Measurements from ENCODE around the gene GPR85.
A peak's percentile ranks its signal among the peaks of the same experiment; 100 is the strongest.

Gene GPR85

DNA sequence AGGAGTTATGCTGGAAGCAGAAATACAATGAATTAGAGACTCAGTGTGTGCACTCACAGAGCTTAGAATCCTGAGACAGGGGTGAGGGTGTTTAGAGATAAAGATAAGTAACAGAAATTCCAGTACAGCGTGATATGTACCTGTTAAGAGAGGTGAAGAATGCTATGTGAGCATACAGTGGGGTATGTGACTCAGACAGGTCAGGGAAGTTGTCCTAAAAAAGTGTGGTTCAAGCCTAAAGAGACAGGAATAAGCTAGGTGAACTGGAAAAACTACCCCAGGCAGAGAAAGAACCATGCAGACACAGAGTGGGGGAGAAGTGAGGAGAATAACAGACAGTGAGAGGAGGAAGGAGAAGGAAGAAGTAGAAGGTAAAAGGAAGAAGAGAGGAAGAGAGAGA, 23.1 kb upstream of the GPR85 start:
- Histone ChIP-seq H3K27ac (ENCODE audit: low read length) (no peak overlapping the region), H3K36me3 (ENCODE audit: control insufficient read depth, low read depth, low read length) (no peaks in the 10 kb centered on the region), H3K4me1 (ENCODE audit: control insufficient read depth, low read depth, low read length) (no peaks in the 10 kb centered on the region), H3K27me3 (ENCODE audit: control insufficient read depth, insufficient read depth, low read length) (no peaks in the 10 kb centered on the region), H3K4me3 (ENCODE audit: low read length) (no peak overlapping the region), H3K9ac (ENCODE audit: low read length) (no peak overlapping the region), H3K9me3 (ENCODE audit: control insufficient read depth, low read depth, low read length) (no peaks in the 10 kb centered on the region)

- no peak overlapping the region for H3K4me3 ChIP-seq (ENCODE audit: low read length)
- H3K27ac ChIP-seq (ENCODE audit: low read length), result no peak overlapping the region
- H3K36me3 ChIP-seq (ENCODE audit: control insufficient read depth, low read depth, low read length), result no peaks in the 10 kb centered on the region
- H3K27me3 ChIP-seq (ENCODE audit: control insufficient read depth, insufficient read depth, low read length), result no peaks in the 10 kb centered on the region
- H3K9me3 ChIP-seq (ENCODE audit: control insufficient read depth, low read depth, low read length), result no peaks in the 10 kb centered on the region
- H3K9ac ChIP-seq (ENCODE audit: low read length), result no peak overlapping the region
- H3K4me1 ChIP-seq (ENCODE audit: control insufficient read depth, low read depth, low read length), result no peaks in the 10 kb centered on the region
Observed at GRCh38 chr7:113100121-113100603, 13.5 kb upstream of the GPR85 start.

DNA sequence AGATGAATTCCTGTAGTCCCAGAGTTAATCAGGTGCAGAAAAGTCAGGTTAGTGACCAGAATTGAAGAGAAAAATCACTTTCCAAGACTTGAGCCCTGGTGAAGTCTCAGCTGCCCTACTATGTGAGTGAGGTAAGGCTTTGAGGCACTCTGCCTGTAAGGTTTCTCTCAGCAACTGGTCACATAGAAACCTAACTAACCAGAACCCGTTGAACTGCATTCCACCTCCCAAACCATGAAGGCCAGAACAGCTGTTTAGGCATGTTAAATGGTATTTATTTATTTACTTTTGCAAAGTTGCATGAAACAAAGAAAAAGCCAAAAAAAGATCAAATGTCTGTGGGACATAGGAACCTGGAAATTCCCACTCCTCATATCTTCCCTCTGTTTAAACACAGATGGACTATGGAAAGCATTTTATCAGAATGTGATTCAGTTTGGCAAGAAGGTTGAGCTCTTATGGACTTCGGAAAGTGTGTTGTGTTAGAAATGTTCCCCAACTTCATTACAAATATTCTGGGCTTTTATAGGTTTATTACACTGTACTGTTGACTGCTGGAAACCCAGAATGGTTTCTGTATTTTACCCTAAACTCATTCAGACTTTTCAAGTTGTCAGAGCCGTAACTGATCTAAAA, 12.8 kb upstream of the GPR85 start:
- Histone ChIP-seq H3K4me1 (ENCODE audit: control insufficient read depth, low read depth, low read length) (no peaks in the 10 kb centered on the region), H3K27ac (ENCODE audit: low read length) (no peak overlapping the region), H3K27me3 (ENCODE audit: control insufficient read depth, insufficient read depth, low read length) (no peaks in the 10 kb centered on the region), H3K4me3 (ENCODE audit: low read length) (no peak overlapping the region), H3K9ac (ENCODE audit: low read length) (no peak overlapping the region), H3K36me3 (ENCODE audit: control insufficient read depth, low read depth, low read length) (no peaks in the 10 kb centered on the region), H3K9me3 (ENCODE audit: control insufficient read depth, low read depth, low read length) (no peaks in the 10 kb centered on the region)

GRCh38 chr7:113094517-113095249, 8.1 kb upstream of the GPR85 start:
- no peak overlapping the region for H3K27ac ChIP-seq (ENCODE audit: low read length)
- no peak overlapping the region for H3K4me3 ChIP-seq (ENCODE audit: low read length)
- no peak overlapping the region for H3K9ac ChIP-seq (ENCODE audit: low read length)
- H3K9me3 ChIP-seq (ENCODE audit: control insufficient read depth, low read depth, low read length), result no peaks in the 10 kb centered on the region
- no peaks in the 10 kb centered on the region for H3K27me3 ChIP-seq (ENCODE audit: control insufficient read depth, insufficient read depth, low read length)
- no peaks in the 10 kb centered on the region for H3K4me1 ChIP-seq (ENCODE audit: control insufficient read depth, low read depth, low read length)
- H3K36me3 ChIP-seq (ENCODE audit: control insufficient read depth, low read depth, low read length), result no peaks in the 10 kb centered on the region

DNA sequence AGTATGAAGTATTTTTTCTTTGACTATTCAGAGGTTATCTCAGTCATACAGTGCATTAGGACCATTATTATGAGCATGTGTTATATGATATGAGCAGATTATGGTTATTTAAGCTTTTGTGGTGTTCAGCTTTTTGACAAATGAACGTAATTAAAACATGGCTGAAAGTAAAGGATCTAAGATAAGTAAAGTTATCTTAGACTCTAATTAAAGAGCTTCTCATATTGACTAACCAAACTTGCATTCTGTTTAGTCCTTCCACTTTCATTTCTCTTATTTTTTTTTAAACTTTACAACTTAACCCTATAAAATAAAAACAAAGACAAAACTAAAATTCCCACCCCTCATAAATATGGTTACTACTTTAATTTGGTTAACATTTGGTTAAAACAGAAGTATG, 6.9 kb upstream of the GPR85 start:
- no peaks in the 10 kb centered on the region for H3K9me3 ChIP-seq (ENCODE audit: control insufficient read depth, low read depth, low read length)
- no peaks in the 10 kb centered on the region for H3K27me3 ChIP-seq (ENCODE audit: control insufficient read depth, insufficient read depth, low read length)
- no peak overlapping the region for H3K9ac ChIP-seq (ENCODE audit: low read length)
- no peak overlapping the region for H3K4me3 ChIP-seq (ENCODE audit: low read length)
- H3K27ac ChIP-seq (ENCODE audit: low read length), result no peak overlapping the region
- no peaks in the 10 kb centered on the region for H3K36me3 ChIP-seq (ENCODE audit: control insufficient read depth, low read depth, low read length)
- H3K4me1 ChIP-seq (ENCODE audit: control insufficient read depth, low read depth, low read length), result no peaks in the 10 kb centered on the region

DNA sequence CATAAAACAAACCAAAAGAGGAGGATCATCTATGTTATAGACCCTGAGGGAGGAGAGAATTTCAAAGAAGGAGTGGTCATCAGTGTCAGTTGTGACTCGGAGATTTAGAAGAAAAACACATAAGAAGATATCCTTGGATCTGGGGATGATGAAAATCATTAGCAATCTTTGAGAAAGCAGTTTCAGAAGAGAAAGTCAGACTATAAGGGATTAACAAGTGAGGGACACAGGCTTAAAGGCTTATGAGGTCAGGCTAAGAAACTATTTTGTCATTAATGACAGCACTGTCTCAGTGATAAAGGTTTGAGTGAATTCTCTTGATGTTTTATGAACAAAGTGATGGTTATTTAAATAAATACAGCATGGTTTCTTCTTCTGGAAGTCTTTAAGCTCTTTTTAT, 6.1 kb upstream of the GPR85 start:
- H3K36me3 ChIP-seq (ENCODE audit: control insufficient read depth, low read depth, low read length), result no peaks in the 10 kb centered on the region
- H3K9ac ChIP-seq (ENCODE audit: low read length), result no peak overlapping the region
- no peak overlapping the region for H3K27ac ChIP-seq (ENCODE audit: low read length)
- no peaks in the 10 kb centered on the region for H3K9me3 ChIP-seq (ENCODE audit: control insufficient read depth, low read depth, low read length)
- H3K27me3 ChIP-seq (ENCODE audit: control insufficient read depth, insufficient read depth, low read length), result no peaks in the 10 kb centered on the region
- H3K4me3 ChIP-seq (ENCODE audit: low read length), result no peak overlapping the region
- peaks cover 4% of the 10 kb centered on the region for H3K4me1 ChIP-seq (ENCODE audit: control insufficient read depth, low read depth, low read length)

DNA sequence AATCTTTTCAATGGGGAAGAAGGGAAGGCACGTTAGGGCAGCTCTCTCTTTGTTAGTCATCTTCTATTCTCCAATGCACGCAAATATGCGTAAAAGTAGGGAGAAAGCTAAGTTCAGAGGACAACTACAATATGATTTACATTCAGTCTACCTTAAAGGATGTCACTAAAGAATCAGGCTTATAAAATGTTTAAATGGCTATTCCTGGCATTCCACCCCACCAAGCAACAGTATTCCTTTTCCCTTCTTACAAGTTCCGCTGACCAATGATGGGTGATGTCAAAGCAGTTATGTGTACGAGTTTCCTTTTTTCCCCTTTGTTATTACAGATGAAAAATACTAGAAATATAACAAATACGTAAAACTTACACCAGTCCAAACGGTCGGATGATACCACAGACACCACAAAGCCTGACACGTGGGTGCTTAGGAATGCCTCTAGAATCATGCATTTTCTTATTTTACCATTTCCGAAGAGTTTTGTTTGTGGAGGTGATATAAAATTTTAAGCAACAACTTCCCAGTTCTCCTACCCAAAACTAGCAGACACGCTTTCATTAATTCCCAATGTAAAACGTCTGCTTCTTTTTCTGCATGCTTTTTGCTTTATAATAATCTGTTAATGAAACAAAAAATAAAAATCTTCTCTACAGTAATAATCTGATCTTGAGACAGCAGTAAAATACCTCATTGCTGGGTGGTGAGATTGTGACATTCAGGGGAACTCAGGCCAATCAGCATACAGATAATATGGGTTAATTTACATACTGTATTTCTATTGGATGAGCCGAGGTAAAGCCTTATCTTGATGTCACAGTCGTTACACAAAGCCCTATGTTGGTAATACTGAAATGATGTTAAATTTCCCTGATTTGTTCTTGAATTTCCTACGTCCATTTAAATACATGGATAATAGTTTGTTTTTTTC, 708 bp upstream of the GPR85 start:
- H3K4me3 ChIP-seq (ENCODE audit: low read length), result peak overlapping the region; percentile 73
- H3K4me1 ChIP-seq (ENCODE audit: control insufficient read depth, low read depth, low read length), result peaks cover 19% of the 10 kb centered on the region
- no peak overlapping the region for H3K27ac ChIP-seq (ENCODE audit: low read length)
- no peak overlapping the region for H3K9ac ChIP-seq (ENCODE audit: low read length)
- H3K9me3 ChIP-seq (ENCODE audit: control insufficient read depth, low read depth, low read length), result no peaks in the 10 kb centered on the region
- no peaks in the 10 kb centered on the region for H3K36me3 ChIP-seq (ENCODE audit: control insufficient read depth, low read depth, low read length)
- H3K27me3 ChIP-seq (ENCODE audit: control insufficient read depth, insufficient read depth, low read length), result peaks cover 42% of the 10 kb centered on the region

- H3K4me1 ChIP-seq (ENCODE audit: control insufficient read depth, low read depth, low read length), result peaks cover 19% of the 10 kb centered on the region
- H3K9ac ChIP-seq (ENCODE audit: low read length), result no peak overlapping the region
- H3K4me3 ChIP-seq (ENCODE audit: low read length), result peak overlapping the region; percentile 46
- no peak overlapping the region for H3K27ac ChIP-seq (ENCODE audit: low read length)
- H3K36me3 ChIP-seq (ENCODE audit: control insufficient read depth, low read depth, low read length), result no peaks in the 10 kb centered on the region
- peaks cover 56% of the 10 kb centered on the region for H3K27me3 ChIP-seq (ENCODE audit: control insufficient read depth, insufficient read depth, low read length)
- H3K9me3 ChIP-seq (ENCODE audit: control insufficient read depth, low read depth, low read length), result no peaks in the 10 kb centered on the region
Observed at GRCh38 chr7:113085781-113086390, 741 bp downstream of the GPR85 start.

DNA sequence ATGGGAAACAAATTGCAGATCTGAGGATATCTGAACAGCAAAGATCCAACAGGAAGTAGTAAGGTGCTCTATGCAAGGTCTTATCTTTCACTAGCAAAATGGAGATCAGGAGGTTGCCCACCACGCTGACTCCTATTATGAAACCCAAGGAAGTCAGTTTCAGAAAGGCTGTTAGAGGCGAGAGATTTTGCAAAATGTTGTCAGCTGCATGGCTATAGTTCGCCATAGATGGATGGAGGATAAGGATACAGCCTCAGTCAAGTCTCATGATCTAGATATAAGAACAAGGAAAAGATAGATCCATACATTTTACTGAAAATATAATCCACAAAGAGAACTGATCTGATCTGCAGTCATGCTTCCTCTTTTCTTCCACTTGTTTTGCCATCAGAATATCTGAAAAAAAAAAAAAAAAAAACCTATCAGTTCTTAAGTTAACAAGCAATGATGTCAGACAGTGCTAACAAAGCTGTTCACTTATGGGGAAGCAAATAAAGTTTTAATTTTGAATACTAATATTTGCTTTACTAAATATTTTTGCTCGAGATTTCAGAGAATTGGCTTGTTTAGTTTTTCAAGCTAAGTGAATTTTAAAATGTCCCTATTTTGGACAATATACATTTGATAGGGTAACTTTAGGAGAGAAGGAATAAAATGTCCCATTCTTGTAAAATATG, 2.0 kb downstream of the GPR85 start:
- H3K9ac ChIP-seq (ENCODE audit: low read length), result no peak overlapping the region
- H3K4me1 ChIP-seq (ENCODE audit: control insufficient read depth, low read depth, low read length), result peaks cover 19% of the 10 kb centered on the region
- no peaks in the 10 kb centered on the region for H3K36me3 ChIP-seq (ENCODE audit: control insufficient read depth, low read depth, low read length)
- H3K4me3 ChIP-seq (ENCODE audit: low read length), result no peak overlapping the region
- H3K27ac ChIP-seq (ENCODE audit: low read length), result no peak overlapping the region
- peaks cover 69% of the 10 kb centered on the region for H3K27me3 ChIP-seq (ENCODE audit: control insufficient read depth, insufficient read depth, low read length)
- no peaks in the 10 kb centered on the region for H3K9me3 ChIP-seq (ENCODE audit: control insufficient read depth, low read depth, low read length)

DNA sequence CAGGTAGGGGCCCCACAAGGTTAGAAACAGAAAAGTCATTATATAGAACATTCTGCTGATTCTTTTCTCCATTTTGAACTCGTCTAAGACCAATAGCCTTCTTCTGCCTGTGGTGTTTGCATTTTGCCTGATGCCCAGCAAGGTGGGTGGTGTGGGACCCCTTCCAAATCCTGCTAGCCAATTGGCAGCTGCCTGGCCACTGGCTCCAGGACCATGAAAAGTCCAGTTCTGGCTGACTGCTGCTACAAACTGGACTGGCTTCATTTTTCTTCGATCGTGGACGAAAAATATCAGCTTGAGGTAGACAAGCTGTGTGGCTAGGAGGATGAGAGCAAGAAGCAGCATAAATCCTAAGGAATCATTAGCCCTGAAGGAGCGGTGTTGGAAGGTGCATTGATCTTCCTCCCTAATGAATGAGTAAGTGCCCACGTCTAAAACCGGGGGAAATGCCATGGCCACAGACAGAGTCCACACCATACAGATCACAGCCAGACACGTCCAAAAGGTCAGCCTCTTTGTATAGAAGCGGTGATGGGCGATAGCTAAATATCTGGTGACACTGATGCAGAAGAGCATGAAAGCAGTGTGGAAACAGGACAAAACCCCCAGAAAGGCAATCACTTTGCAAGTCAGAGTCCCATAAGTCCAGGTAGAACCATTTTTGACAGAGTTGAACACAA, 2.7 kb downstream of the GPR85 start:
- no peaks in the 10 kb centered on the region for H3K9me3 ChIP-seq (ENCODE audit: control insufficient read depth, low read depth, low read length)
- H3K4me3 ChIP-seq (ENCODE audit: low read length), result no peak overlapping the region
- peaks cover 19% of the 10 kb centered on the region for H3K4me1 ChIP-seq (ENCODE audit: control insufficient read depth, low read depth, low read length)
- no peak overlapping the region for H3K27ac ChIP-seq (ENCODE audit: low read length)
- no peaks in the 10 kb centered on the region for H3K36me3 ChIP-seq (ENCODE audit: control insufficient read depth, low read depth, low read length)
- H3K27me3 ChIP-seq (ENCODE audit: control insufficient read depth, insufficient read depth, low read length), result peaks cover 76% of the 10 kb centered on the region
- no peak overlapping the region for H3K9ac ChIP-seq (ENCODE audit: low read length)

All from iPS-18a (cell line).